A549 (cell line): ENCODE results near the gene PNPLA2. TPM values are rescaled to one million over a fixed set of nuclear protein-coding genes. Genes with fewer than 3 reads are reported as not detected.

Experiments used
- ATAC-seq, 2 experiments: fragments of 200-7000 bp in 1 of 2; fragments of >200 bp in 1 of 2; cut with Nextera tagmentation in 1 of 2; cut with Tn5 transposase in 1 of 2; 3 replicates each; pipeline versions ENCODE4 v1.8.0 to v1.9.1; 2018 to 2020; ENCODE audit warnings: mild to moderate bottlenecking in 1 of 2, moderate library complexity in 1 of 2
- CTCF ChIA-PET: fragments of 300-600 bp; sonication (Branson Sonifier 250); formaldehyde crosslinking; extraction: SDS; loops from one replicate; lab custom pipeline; 2021; ENCODE audit warnings: antibody characterized with exemption, inconsistent platforms; lab: Yijun Ruan, JAX
- POLR2A ChIA-PET: fragments of 350-600 bp; formaldehyde crosslinking; extraction: SDS; loops from one replicate; lab custom pipeline; 2021; ENCODE audit warnings: antibody characterized with exemption, inconsistent platforms; lab: Yijun Ruan, JAX
- DNase-seq, 2 experiments: peaks; one replicate each; pipeline versions ENCODE4 v3.0.0 to v3.0.0-alpha.2; 2011 to 2016; ENCODE audit warnings: low read depth in 1 of 2, low spot score in 1 of 2
- FAIRE-seq: peaks from 2 replicates; lab custom pipeline; 2011; peaks lifted over from hg19 to GRCh38; lab: Jason Lieb, UNC
- H3K27ac ChIP-seq, 2 experiments: fragments of >200 bp; sonication (Bioruptor Twin); formaldehyde crosslinking; 3 replicates each; pipeline ENCODE4 v1.5.1; 2016 to 2017
- H3K4me1 ChIP-seq: fragments of >200 bp; sonication (Bioruptor Twin); formaldehyde crosslinking; 3 replicates; pipeline ENCODE4 v1.6.1; 2016
- H3K4me2 ChIP-seq: fragments of >200 bp; sonication (Bioruptor Twin); formaldehyde crosslinking; 3 replicates; pipeline ENCODE4 v1.6.1; 2016
- H3K4me3 ChIP-seq: fragments of >200 bp; sonication (Bioruptor Twin); formaldehyde crosslinking; 3 replicates; pipeline ENCODE4 v1.5.1; 2016
- H3K9me3 ChIP-seq: fragments of >200 bp; sonication (Bioruptor Twin); formaldehyde crosslinking; 3 replicates; pipeline ENCODE4 v1.6.1; 2016
- CBX2 ChIP-seq: fragments of 200-600 bp; sonication (generic); IDR thresholded peaks from 2 replicates; pipeline ENCODE4 v1.6.1; 2016; ENCODE audit warnings: low read depth, mild to moderate bottlenecking, borderline replicate concordance
- CBX8 ChIP-seq: fragments of 200-600 bp; sonication (generic); IDR thresholded peaks from 2 replicates; pipeline ENCODE4 v1.6.1; 2016
- CEBPB ChIP-seq, 2 experiments: fragments of >200 bp in 1 of 2; sonication (Bioruptor Twin) in 1 of 2; formaldehyde crosslinking in 1 of 2; IDR thresholded peaks; 2 replicates each; pipeline ENCODE4 v1.6.1; 2012 to 2016
- CHD4 ChIP-seq: fragments of 200-600 bp; sonication (generic); IDR thresholded peaks from 2 replicates; pipeline ENCODE4 v1.6.1; 2016; ENCODE audit warnings: antibody characterized with exemption, mild to moderate bottlenecking, borderline replicate concordance
- EP300 ChIP-seq, 2 experiments: fragments of >200 bp; sonication (Bioruptor Twin); formaldehyde crosslinking; IDR thresholded peaks; 2 replicates in 1 of 2; 3 replicates in 1 of 2; pipeline ENCODE4 v1.6.1; 2016 to 2017
- ESRRA ChIP-seq: fragments of 150-350 bp; IDR thresholded peaks from 2 replicates; pipeline ENCODE4 v1.6.1; 2014; ENCODE audit warnings: mild to moderate bottlenecking, low read length, borderline replicate concordance
- HDAC2 ChIP-seq: fragments of 200-600 bp; sonication (generic); IDR thresholded peaks from 2 replicates; pipeline ENCODE4 v1.6.1; 2016
- HOXA7 ChIP-seq: fragments of 250-450 bp; sonication (Bioruptor Pico); IDR thresholded peaks from 2 replicates; pipeline ENCODE4 v1.5.0; 2020; ENCODE audit warnings: mild to moderate bottlenecking, moderate library complexity
- HOXB13 ChIP-seq: fragments of 250-450 bp; sonication (Bioruptor Pico); IDR thresholded peaks from 2 replicates; pipeline ENCODE4 v1.5.0; 2020; ENCODE audit warnings: low read depth, mild to moderate bottlenecking, moderate library complexity
- KDM1A ChIP-seq: fragments of 200-600 bp; sonication (generic); IDR thresholded peaks from 2 replicates; pipeline ENCODE4 v1.6.1; 2016; ENCODE audit warnings: low read depth, mild to moderate bottlenecking
- KDM5A ChIP-seq: fragments of 200-600 bp; sonication (generic); IDR thresholded peaks from 2 replicates; pipeline ENCODE4 v1.6.1; 2016; ENCODE audit warnings: antibody characterized with exemption, mild to moderate bottlenecking
- MAZ ChIP-seq: fragments of 150-350 bp; IDR thresholded peaks from 2 replicates; pipeline ENCODE4 v1.6.1; 2014; ENCODE audit warnings: antibody characterized with exemption, low read depth, low read length, borderline replicate concordance
- MYC ChIP-seq: IDR thresholded peaks from 2 replicates; pipeline ENCODE4 v1.6.1; 2012; ENCODE audit warnings: mild to moderate bottlenecking, inconsistent platforms, low read length, improper control_type of control experiment, borderline replicate concordance
- NFE2L2 ChIP-seq: fragments of 150-350 bp; conservative IDR thresholded peaks from 2 replicates; pipeline ENCODE4 v1.6.1; 2014; ENCODE audit warnings: low read length
- NPAS2 ChIP-seq: fragments of 250-450 bp; sonication (Bioruptor Pico); IDR thresholded peaks from 2 replicates; pipeline ENCODE4 v1.8.0; 2022; ENCODE audit warnings: mild to moderate bottlenecking, moderate library complexity, borderline replicate concordance
- NR3C1 ChIP-seq: fragments of >200 bp; sonication (Bioruptor Twin); formaldehyde crosslinking; IDR thresholded peaks from 3 replicates; pipeline ENCODE4 v1.6.1; 2017
- PHF8 ChIP-seq: fragments of 200-600 bp; sonication (generic); IDR thresholded peaks from 2 replicates; pipeline ENCODE4 v1.6.1; 2016; ENCODE audit warnings: low read depth, mild to moderate bottlenecking, antibody characterized with exemption, moderate library complexity, borderline replicate concordance
- RAD21 ChIP-seq, 2 experiments: fragments of >200 bp in 1 of 2; sonication (Bioruptor Twin) in 1 of 2; formaldehyde crosslinking in 1 of 2; IDR thresholded peaks in 1 of 2; conservative IDR thresholded peaks in 1 of 2; 2 replicates in 1 of 2; 3 replicates in 1 of 2; pipeline ENCODE4 v1.6.1; 2012 to 2018; ENCODE audit warnings: inconsistent platforms in 1 of 2
- RNF2 ChIP-seq: fragments of 200-600 bp; sonication (generic); IDR thresholded peaks from 2 replicates; pipeline ENCODE4 v1.6.1; 2016; ENCODE audit warnings: low read depth, mild to moderate bottlenecking, antibody characterized with exemption, moderate library complexity, borderline replicate concordance
- TP53 ChIP-seq: fragments of 250-450 bp; sonication (Bioruptor Pico); IDR thresholded peaks from 2 replicates; pipeline ENCODE4 v1.5.0; 2021; ENCODE audit warnings: mild to moderate bottlenecking, moderate library complexity
- ZSCAN20 ChIP-seq: fragments of 250-450 bp; sonication (Bioruptor Pico); IDR thresholded peaks from 2 replicates; pipeline ENCODE4 v1.8.0; 2022; ENCODE audit warnings: mild to moderate bottlenecking, moderate library complexity
- WGBS: methylation state at CpG from one replicate; pipeline ENCODE4 v1.1.6; 2017; ENCODE audit errors: missing lambda C conversion rate; 5-methylcytosine and 5-hydroxymethylcytosine counted together
- polyA plus RNA-seq, 4 experiments: library from polyadenylated mRNA; depleted of rRNA in 3 of 4; stranded (reverse); fragments of >200 nt; fragmentation: RNase III in 1 of 4; extraction: RNeasy Plus Mini Kit Qiagen cat#74134 plus additional on column Dnase treatment in 1 of 4; gene quantifications; 2 replicates in 3 of 4; 3 replicates in 1 of 4; pipeline ENCODE4 v1.2.3, GENCODE V29; 2011 to 2017
- TF ChIP-seq, protein P1 (sequence below): IDR thresholded peaks from 2 replicates; pipeline ENCODE4 v1.6.1; 2012
- TF ChIP-seq, protein P2 (sequence below): IDR thresholded peaks from 2 replicates; pipeline ENCODE4 v1.6.1; 2012
- TF ChIP-seq, protein P3 (sequence below): fragments of >200 bp; sonication (Bioruptor Twin); formaldehyde crosslinking; IDR thresholded peaks from 3 replicates; pipeline ENCODE4 v1.6.1; 2016
- TF ChIP-seq, protein P4 (sequence below): IDR thresholded peaks from 2 replicates; pipeline ENCODE4 v1.6.1; 2012; ENCODE audit warnings: low read depth, borderline replicate concordance

Gene PNPLA2
- polyA plus RNA-seq, 2 of the 4 experiments (the other 2 are of a cell fraction) = 13.2 to 25.4 TPM

DNA sequence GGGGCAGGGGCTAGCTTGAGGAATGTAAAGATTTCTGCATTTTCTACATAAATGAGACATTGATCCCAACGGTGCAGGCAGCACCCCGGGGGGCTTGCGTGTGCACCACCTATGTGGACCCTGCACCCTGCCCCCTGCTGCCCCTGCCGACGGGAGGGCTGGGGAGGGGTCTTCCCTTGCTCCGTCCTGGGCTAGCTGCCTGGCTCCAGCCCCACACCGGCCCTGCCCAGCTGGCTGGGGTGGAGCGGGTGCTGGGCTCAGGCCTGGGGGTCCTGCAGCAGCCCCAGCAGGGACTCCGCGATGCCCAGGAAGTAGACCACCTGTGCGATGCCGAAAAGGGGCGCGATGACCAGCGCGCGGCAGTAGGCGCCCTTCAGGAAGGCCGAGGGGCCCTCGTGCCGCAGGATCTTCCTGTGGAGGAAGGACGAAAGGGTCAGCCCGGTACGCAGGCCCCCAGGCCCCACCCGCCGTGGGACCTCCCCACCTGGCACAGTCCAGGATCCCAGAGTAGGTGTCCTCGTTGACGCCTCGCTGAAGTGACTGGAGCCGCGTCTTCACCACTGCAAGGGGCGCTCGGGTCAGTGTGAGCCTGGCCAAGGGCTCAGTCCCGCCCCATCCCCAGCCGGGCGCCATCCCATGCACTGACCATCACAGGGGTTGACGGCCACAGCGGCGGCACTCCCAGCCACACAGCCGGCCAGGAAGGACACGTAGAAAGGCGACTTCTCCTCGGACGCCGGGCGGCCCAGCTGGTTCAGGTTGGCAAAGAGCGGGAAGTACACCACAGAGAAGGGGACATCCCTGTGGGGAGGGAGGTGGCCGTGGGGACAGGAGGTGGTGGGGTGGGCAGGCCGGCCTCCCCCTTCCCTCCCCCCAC lies 26.8 kb upstream of the PNPLA2 start:
- FAIRE-seq (no peak), ATAC-seq (no peak), DNase-seq (no peak)
- ChIA-PET CTCF (interaction anchor here (0.6 to 1.0 kb wide), 2 partner anchors 49 to 65 kb away, joined by 3 read pairs; no protein-coding TSS in a partner anchor), POLR2A (interaction anchor here (1.3 to 2.1 kb wide), 2 partner anchors 15 to 17 kb away, joined by 3 to 9 read pairs; partner anchors contain the start of genes GATD1 and RPLP2)
- TF ChIP-seq CHD4 = no peak
- no peak for TF ChIP-seq HOXA7 (CRISPR knock-in tag)
- TF ChIP-seq, protein P1, sequence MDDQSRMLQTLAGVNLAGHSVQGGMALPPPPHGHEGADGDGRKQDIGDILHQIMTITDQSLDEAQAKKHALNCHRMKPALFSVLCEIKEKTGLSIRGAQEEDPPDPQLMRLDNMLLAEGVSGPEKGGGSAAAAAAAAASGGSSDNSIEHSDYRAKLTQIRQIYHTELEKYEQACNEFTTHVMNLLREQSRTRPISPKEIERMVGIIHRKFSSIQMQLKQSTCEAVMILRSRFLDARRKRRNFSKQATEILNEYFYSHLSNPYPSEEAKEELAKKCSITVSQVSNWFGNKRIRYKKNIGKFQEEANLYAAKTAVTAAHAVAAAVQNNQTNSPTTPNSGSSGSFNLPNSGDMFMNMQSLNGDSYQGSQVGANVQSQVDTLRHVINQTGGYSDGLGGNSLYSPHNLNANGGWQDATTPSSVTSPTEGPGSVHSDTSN = no peak
- no peak for TF ChIP-seq CEBPB (IDR thresholded peaks at IDR 0.05)
- no peak for TF ChIP-seq RNF2
- no peak for TF ChIP-seq RAD21 (conservative IDR thresholded peaks at IDR 0.05 in 1 of 2, IDR thresholded peaks at IDR 0.05 in 1 of 2)
- TF ChIP-seq MYC = no peak
- no peak for TF ChIP-seq NFE2L2
- Histone ChIP-seq H3K4me3 (no peak overlapping the region), H3K4me2 (no peak overlapping the region), H3K27ac (no peak overlapping the region), H3K4me1 (peaks cover 48% of the 10 kb centered on the region), H3K9me3 (no peaks in the 10 kb centered on the region)
- WGBS = 93% methylated on average over 37 of the region's 49 CpGs

DNA sequence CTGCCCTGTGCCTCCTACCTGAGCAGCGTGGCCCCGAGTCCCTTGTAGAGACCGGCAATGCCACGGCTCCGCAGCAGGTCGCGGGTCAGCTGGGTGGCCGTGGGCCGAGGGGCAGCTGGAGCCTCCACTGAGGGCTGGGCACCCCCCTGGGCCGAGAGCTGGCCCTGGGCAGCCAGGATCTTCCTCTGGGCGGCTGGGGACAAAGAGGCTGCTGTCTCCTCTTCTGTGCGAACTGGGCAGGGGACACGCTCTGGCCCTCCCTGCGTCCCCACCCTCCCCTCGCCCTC lies 26.2 kb upstream of the PNPLA2 start:
- Histone ChIP-seq H3K4me3 (no peak overlapping the region), H3K27ac (no peak overlapping the region), H3K4me2 (no peak overlapping the region), H3K9me3 (no peaks in the 10 kb centered on the region)
- FAIRE-seq (no peak), DNase-seq (no peak), ATAC-seq (no peak)
- ChIA-PET CTCF (interaction anchor here (0.6 to 1.0 kb wide), 2 partner anchors 49 to 66 kb away, joined by 3 read pairs; no protein-coding TSS in a partner anchor), POLR2A (no interaction called here)
- WGBS = 97% methylated on average over 13 of the region's 15 CpGs
- TF ChIP-seq TP53 (CRISPR knock-in tag) (no peak), CHD4 (no peak), ZSCAN20 (CRISPR knock-in tag) (no peak), RNF2 (no peak), NPAS2 (CRISPR knock-in tag) (no peak), MYC (no peak), KDM1A (no peak), PHF8 (no peak), NR3C1 (no peak), EP300 (IDR thresholded peaks at IDR 0.05) (no peak), CBX8 (no peak), ESRRA (no peak), HOXB13 (CRISPR knock-in tag) (no peak), HDAC2 (no peak), CBX2 (no peak), MAZ (no peak), KDM5A (no peak)
- TF ChIP-seq, protein P2, sequence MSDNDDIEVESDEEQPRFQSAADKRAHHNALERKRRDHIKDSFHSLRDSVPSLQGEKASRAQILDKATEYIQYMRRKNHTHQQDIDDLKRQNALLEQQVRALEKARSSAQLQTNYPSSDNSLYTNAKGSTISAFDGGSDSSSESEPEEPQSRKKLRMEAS = no peak
- TF ChIP-seq, protein P3, sequence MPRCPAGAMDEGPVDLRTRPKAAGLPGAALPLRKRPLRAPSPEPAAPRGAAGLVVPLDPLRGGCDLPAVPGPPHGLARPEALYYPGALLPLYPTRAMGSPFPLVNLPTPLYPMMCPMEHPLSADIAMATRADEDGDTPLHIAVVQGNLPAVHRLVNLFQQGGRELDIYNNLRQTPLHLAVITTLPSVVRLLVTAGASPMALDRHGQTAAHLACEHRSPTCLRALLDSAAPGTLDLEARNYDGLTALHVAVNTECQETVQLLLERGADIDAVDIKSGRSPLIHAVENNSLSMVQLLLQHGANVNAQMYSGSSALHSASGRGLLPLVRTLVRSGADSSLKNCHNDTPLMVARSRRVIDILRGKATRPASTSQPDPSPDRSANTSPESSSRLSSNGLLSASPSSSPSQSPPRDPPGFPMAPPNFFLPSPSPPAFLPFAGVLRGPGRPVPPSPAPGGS = no peak
- TF ChIP-seq, protein P4, sequence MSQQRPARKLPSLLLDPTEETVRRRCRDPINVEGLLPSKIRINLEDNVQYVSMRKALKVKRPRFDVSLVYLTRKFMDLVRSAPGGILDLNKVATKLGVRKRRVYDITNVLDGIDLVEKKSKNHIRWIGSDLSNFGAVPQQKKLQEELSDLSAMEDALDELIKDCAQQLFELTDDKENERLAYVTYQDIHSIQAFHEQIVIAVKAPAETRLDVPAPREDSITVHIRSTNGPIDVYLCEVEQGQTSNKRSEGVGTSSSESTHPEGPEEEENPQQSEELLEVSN = no peak
- TF ChIP-seq, all 56 proteins: peak for 0
- H3K4me1 ChIP-seq = peaks cover 51% of the 10 kb centered on the region
